ENCODE data around the gene DMXL1.
A peak's percentile ranks its signal among the peaks of the same experiment; 100 is the strongest.

Gene DMXL1

DNA sequence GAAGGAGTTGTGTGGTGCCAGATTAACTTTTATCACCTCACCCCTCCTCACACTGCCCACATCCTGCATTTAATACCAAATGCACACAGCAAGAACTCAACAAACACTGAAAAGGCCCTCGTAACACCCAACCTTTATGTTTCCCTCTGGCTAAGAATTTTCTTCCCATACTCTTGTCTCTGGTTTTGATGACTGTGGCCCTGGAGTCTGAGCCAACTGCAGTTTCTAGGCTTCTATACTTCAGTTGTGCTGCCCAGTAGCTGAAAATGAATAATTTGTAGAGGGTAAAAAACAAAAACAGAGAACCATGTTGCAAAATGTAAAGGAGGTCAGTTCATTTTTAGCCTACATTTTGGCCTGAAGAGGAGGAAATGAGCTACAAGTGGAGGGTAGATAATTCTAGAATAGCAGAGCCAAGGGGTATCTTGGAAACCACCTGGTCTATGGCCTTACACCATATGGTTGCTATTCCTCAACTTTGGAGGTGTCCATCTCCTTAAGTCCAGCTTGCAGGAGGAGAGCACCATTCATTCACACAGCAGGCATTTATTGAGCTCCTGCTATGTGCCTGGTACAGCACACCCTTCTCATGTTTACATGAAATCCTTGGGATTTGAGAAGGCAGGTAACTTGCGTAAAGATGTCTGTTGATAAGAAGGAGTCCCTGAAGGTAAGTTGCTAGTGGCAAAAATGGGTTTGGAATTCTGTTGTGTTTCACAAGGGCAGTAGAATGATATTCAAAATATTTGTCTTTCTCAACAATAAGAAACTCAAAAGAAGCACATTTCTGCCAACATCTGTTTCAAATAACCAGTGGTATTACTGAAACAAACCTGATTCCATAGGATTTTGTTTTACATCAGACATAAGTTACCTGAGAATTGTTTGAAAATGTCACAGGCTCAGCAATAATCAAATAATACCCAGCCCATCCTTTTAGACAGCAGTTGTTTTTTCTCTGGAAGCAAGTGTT is 201.2 kb downstream of the DMXL1 start:
- no peak for DNase-seq

GRCh38 chr5:119273391-119273839 is 202.5 kb downstream of the DMXL1 start:
- DNase-seq = no peak

DNA sequence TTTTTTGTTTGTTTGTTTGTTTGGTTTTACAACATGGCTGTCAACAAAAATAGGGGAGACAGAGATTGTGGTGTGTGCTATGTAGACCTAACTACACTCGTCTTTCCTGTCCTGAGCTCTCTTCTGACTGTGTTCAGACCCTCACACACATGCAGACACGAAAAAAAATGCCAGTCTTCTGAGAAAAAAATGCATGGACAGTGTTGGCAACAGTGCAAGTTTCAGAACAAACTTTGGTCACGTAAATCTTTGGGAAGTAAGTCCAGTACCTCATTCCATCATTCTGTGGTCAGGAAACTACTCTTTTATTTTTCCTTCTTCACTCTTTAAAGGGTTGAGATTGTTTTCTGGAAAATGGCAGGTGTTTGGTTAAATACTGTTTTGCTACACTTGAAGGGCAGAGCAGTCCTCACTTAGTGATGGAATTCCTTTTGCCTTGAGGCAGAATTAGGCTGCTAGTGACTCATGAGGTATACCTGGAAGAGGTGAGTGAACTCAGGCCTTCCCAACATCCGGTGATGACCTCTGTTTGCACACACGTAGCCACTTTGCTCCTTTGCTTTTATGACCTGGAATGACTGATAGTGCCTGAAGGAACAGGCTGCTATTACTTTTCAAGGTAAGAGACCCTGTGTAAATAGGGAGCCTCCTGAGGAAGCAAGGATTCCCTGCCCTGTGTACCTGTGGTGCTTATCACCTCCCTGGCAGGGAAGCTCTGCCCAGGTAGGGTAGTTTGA is 203.3 kb downstream of the DMXL1 start:
- DNase-seq = no peak

GRCh38 chr5:119274767-119275130 is 203.9 kb downstream of the DMXL1 start:
- no peak for DNase-seq

- DNase-seq = no peak
Measured at GRCh38 chr5:119275146-119275545, 204.3 kb downstream of the DMXL1 start.

GRCh38 chr5:119275601-119276173 is 204.8 kb downstream of the DMXL1 start:
- peak; percentile 0 for DNase-seq

DNA sequence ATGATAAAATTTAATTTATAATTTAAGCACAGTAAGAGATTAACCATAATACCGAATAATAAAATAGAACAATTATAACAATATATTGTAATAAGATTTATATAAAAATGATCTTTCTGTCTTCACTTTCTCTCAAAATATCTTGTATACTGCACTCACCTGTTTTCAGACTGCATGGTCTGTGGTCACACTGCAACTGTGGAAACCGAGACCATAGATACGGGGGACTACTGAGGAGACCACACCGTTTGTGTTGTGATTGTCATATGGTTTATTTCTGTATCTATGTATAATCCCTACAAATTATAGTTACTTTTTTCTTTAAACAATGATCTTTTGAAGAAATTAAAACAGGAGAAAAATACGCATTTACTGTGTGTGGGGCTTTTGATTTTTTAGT is 206.1 kb downstream of the DMXL1 start:
- DNase-seq = no peak

GRCh38 chr5:119279093-119279492 is 208.2 kb downstream of the DMXL1 start:
- DNase-seq = no peak

DNA sequence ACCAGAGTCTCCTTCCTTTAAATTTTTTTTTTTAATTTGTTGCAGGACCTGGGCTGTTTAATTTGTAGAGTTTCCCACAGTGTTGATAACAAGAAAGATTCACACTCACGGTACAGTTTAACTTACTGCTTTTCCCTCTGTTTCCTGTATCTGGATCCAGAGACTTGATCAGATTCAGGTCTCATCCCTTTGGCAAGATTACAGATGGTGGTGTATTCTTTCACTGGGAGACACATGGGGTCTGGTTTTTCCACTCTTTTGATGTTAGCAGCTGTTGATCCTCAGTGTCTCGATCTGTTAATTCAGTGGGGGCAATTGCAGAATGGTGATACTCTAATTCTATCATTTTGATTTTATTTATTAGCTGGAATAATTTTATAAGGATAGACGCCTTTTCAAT is 209.5 kb downstream of the DMXL1 start:
- no peak for DNase-seq

DNA sequence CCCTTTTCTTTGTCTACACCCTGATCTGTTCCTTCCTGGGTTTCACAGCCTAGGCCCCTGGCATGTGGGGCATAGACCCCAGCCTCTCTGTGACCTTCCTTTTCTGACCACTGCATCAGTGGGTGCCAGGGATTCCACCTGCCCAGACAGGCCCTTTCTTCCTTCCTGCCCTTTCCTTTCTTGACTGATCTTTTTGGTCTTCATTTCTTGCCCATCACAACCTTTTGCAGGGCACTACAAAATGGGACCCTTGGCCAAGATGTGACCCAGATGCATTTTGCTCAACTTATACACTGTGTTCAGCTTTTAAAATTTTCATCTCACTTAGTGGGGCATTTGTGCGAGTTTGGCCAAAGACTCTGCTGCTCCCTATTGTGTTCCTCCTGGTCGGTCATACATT is 211.7 kb downstream of the DMXL1 start:
- no peak for DNase-seq

- no peak for DNase-seq
Measured at GRCh38 chr5:119284031-119284430, 213.1 kb downstream of the DMXL1 start.

GRCh38 chr5:119285070-119285916 is 214.4 kb downstream of the DMXL1 start:
- DNase-seq = no peak

DNA sequence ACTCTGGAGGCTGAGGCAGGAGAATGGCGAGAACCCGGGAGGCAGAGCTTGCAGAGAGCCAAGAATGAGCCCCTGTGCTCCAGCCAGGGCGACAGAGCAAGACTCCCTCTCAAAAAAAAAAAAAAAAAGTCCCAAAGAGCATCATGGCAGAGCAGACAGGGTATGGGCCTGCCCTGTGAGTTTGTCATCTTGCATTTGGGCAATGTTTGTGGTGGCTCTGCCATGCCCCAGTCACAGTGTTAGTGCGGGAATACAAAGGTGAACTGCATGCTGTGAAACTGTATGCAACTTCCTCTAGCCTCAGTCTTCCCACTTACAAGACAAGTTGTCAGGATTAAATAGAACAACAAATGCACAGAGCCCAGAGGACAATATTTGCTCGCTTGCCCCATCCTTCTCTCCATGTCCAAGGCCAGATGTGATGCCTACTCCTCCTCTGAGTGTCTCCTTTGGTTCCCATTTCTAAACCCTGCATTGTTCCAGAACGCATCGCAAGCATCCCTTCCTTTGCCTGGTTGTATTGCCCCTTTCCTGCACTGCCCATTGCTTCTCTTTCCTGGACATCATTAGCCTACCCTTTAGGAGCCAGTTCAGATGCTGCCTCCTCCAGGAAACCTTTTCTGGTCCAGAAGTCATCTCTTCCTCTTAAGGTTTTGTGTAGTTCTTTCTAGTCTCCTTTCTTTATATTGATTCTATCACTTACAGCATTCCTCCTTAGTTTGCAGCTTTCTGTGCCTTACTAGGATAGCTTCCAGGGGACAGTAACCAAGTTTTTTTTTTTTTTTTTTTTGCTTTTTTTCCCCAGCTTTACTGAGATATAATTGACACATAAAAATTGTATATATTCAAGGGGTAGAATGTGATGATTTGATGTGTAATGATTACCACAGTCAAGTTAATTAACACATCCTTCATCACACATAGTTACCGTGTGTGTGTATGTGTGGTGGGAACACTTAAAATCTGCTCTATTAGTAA is 215.9 kb downstream of the DMXL1 start:
- DNase-seq = no peak

GRCh38 chr5:119287547-119288111 is 216.7 kb downstream of the DMXL1 start:
- no peak for DNase-seq

- DNase-seq = no peak
Measured at GRCh38 chr5:119288379-119289033, 217.6 kb downstream of the DMXL1 start.

DNA sequence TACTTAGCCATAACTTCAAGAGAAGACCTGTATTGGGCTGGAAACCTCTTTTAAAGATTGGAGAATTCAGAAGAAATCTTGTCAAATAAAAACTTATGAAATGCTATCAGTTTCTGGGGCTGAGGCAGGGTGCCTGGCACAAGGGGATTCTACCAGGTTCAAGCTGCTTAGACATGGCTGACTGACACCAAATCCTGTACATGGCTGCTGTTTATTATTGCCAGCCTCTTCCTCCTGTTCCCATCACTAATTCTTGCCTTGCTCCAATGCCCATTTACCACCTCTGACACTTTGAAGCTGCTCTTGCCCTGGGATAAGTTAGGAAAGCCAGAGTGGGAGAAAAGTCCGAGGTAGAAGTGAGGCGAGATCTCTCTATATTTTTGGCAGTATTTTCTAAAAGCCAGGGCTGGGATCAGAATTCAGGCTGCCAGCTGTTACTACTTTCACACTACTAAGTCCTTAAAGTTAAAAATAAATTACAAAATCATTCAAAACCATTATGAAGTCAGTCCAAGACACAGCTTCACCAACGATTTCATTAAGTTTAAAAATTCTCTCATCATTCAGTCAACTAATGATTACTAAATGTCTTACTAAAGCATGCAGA is 218.7 kb downstream of the DMXL1 start:
- no peak for DNase-seq

DNA sequence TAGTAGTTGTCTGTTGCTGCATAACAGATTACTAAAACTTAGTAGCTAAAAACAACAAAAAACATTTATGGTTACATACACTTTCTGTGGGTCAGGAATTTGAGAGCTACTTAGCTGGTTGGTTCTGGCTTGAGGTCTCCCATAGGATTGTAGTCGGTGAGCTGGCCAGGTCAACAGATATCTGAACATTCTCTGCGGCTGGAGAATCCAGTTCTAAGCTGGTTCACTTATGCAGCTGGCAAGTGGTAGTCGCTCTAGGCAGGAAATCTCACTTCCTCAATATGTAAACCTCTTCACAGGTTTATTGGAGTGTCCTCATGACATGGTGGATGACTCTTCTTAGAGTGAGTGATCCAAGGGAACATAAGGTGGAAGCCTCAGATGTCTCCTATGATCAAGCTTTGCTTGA is 219.3 kb downstream of the DMXL1 start:
- no peak for DNase-seq

DNA sequence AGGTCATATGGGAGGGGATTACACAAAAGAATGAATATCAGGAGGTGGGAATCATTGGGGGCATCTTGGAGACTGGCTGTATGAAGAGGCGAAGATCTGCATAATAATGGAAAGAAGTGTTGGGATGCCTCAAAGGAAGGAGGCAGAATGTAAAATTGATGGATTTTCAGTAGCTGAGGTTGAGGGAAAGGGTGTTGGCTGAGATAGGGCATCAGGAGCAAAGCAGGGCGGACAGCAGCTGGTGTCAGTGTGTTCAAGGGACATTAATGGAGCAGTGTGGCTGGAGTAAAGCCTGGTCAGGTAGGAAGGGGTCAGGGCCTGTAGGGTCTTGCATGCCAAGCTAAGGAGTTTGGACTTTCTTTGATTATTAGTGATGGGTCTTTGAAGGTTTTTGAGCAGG is 219.7 kb downstream of the DMXL1 start:
- no peak for DNase-seq

- no peak for DNase-seq
Measured at GRCh38 chr5:119291056-119291455, 220.2 kb downstream of the DMXL1 start.

DNA sequence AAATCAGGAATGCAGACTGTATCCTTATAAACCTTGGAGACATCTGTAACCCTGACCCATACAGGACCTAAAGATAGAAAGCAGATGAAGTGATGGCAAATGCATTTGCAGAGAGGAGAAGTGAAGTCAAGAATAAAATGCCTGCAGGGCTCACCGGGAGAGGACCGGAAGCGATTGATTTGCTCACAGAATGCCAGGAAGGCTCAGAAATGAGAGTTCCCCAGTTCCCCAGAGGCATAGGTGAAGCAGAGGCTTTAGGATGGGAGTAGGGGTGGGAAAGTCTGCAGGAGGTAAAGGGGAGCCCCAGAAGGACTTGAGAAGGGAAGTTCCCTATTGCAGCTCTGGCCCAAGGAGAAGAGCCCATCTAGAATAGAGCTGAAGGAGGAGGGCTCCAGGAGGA is 221.0 kb downstream of the DMXL1 start:
- no peak for DNase-seq

Data from NCI-H526 treated with DMSO at 0.1 percent for 48 hours (cell line).